Adrenal gland (tissue), 12 donors: Measurements from ENCODE around the gene HABP4. TPM values are rescaled to one million over a fixed set of nuclear protein-coding genes. Genes with fewer than 3 reads are reported as not detected.

ENCODE experiments used
- DNase-seq, 7 donors: peaks; one replicate each; pipeline ENCODE4 v3.0.0-alpha.2; 2019 to 2020
- H3K27ac ChIP-seq, 5 donors: fragments of 200-600 bp; sonication (generic) in 4 of 5; 1 replicate in 3 of 5; 2 replicates in 2 of 5; pipeline versions ENCODE4 v1.5.1 to v1.8.0; 2016 to 2020; ENCODE audit warnings: mild to moderate bottlenecking in 1 of 5
- H3K27me3 ChIP-seq: fragments of 200-600 bp; 2 replicates; pipeline ENCODE4 v1.8.0; 2021
- H3K36me3 ChIP-seq, 2 donors: fragments of 200-600 bp; replicated peaks in 1 of 2; 1 replicate in 1 of 2; 2 replicates in 1 of 2; pipeline versions ENCODE4 v1.5.1 to v1.8.0; 2018 to 2022
- H3K4me1 ChIP-seq, 2 donors: fragments of 200-600 bp; replicated peaks in 1 of 2; 1 replicate in 1 of 2; 2 replicates in 1 of 2; pipeline versions ENCODE4 v1.5.1 to v1.8.0; 2018 to 2021
- H3K4me3 ChIP-seq, 4 donors: fragments of 200-600 bp; sonication (generic) in 3 of 4; one replicate each; pipeline ENCODE4 v1.5.1; 2016 to 2018
- H3K9me3 ChIP-seq, 3 donors: fragments of 200-600 bp; sonication (generic) in 1 of 3; replicated peaks in 1 of 3; 1 replicate in 2 of 3; 2 replicates in 1 of 3; pipeline versions ENCODE4 v1.5.1 to v1.8.0; 2016 to 2021
- POLR2A ChIP-seq, 2 donors: fragments of 450-650 bp; IDR thresholded peaks; one replicate each; pipeline ENCODE4 v1.6.1; 2017; ENCODE audit warnings: antibody characterized with exemption in 2 of 2, mild to moderate bottlenecking in 2 of 2, moderate library complexity in 1 of 2
- WGBS, 4 donors: extraction: QIAGEN DNeasy Blood & Tissue Kit in 2 of 4; methylation state at CpG; one replicate each; pipeline versions ENCODE4 v1.1.5 to v1.1.7; 2013 to 2017; 5-methylcytosine and 5-hydroxymethylcytosine counted together
- intact Hi-C, 2 donors: fragments of 100-400 bp; cut with DNase I; formaldehyde crosslinking; loops; one replicate each; pipeline versions ENCODE4 v1.14.1 to v1.15.0; 2022 to 2023
- polyA plus RNA-seq, 3 donors: library from polyadenylated mRNA; stranded (reverse); fragments of 200-250 nt in 2 of 3; fragments of 350-450 nt in 1 of 3; fragmentation: Illumina TruSeq in 1 of 3; extraction: RNeasy Lipid Tissue Mini Kit (QIAGEN cat#74804) in 1 of 3; gene quantifications; one replicate each; pipeline ENCODE4 v1.2.3, GENCODE V29; 2013 to 2014
- total RNA-seq, 9 donors: library from RNA; depleted of rRNA in 4 of 9; stranded (reverse); fragments of >200 nt in 4 of 9; fragments of 120-200 nt in 1 of 9; fragmentation: NEBNext Ultra II Directional in 1 of 9; extraction: Animal tissue kit (Norgen Biotek cat#: 25700) in 1 of 9; gene quantifications; one replicate each; pipeline versions ENCODE4 v1.1.0 to v1.2.4, GENCODE V29; 2013 to 2023
- TF ChIP-seq, protein P1 (sequence below), 6 experiments: fragments of 450-650 bp in 4 of 6; fragments of 200-600 bp in 2 of 6; sonication (generic) in 1 of 6; IDR thresholded peaks; 1 replicate in 5 of 6; 2 replicates in 1 of 6; pipeline versions ENCODE4 v1.5.1 to v1.8.0; 2016 to 2021; ENCODE audit warnings: antibody characterized with exemption in 6 of 6, mild to moderate bottlenecking in 2 of 6, moderate library complexity in 1 of 6
- donor health status: healthy with polysubstance abuse.
- donor health status: Bipolar disorder and iron deficiency.
- donor health status: DM: yes; HTN: yes; CAD: no.
- donor health status: DM: no; HTN: no; CAD: no.
- donor health status: DM: no; HTN: no; CAD: no.
- donor health status: DM: yes; HTN: yes; CAD: no.

The HABP4 gene
- total and polyA plus RNA-seq, 12 donors, result 4.8 to 22.4 (median 10.0) TPM

DNA sequence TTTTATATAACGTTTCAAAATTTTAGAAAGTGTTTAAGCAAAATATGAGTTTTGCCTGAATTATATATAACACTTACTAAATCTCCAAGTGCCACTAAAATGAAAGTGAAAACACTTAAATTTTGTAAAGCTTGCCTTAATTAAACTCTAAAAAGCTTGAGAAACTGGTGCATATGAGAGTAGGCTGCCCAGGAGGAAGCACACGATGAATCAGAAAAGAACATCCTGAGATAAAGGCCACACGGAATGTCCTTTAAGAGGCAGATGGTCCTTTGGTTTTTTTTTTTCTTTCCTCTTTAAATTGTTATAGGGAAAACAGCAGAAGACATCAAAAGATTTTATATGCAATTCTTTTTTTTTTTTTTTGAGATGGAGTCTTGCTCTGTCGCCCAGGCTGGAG, 60.3 kb downstream of the HABP4 start:
- Histone ChIP-seq H3K27me3 (no peaks in the 10 kb centered on the region), H3K4me3 (no peak overlapping the region), H3K9me3 (no peaks in the 10 kb centered on the region), H3K27ac (no peak overlapping the region), H3K4me1 (peaks cover 0 to 5% of the 10 kb centered on the region in 2 donors), H3K36me3 (no peaks in the 10 kb centered on the region)
- WGBS, 4 donors, result 55 to 66% (median 60%) methylated on average over 4 of the region's 4 CpGs
- TF ChIP-seq, protein P1, sequence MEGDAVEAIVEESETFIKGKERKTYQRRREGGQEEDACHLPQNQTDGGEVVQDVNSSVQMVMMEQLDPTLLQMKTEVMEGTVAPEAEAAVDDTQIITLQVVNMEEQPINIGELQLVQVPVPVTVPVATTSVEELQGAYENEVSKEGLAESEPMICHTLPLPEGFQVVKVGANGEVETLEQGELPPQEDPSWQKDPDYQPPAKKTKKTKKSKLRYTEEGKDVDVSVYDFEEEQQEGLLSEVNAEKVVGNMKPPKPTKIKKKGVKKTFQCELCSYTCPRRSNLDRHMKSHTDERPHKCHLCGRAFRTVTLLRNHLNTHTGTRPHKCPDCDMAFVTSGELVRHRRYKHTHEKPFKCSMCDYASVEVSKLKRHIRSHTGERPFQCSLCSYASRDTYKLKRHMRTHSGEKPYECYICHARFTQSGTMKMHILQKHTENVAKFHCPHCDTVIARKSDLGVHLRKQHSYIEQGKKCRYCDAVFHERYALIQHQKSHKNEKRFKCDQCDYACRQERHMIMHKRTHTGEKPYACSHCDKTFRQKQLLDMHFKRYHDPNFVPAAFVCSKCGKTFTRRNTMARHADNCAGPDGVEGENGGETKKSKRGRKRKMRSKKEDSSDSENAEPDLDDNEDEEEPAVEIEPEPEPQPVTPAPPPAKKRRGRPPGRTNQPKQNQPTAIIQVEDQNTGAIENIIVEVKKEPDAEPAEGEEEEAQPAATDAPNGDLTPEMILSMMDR (IDR thresholded peaks at IDR 0.05), result no peak
- no peak for TF ChIP-seq POLR2A (IDR thresholded peaks at IDR 0.05)
- intact Hi-C loops, result no loop called here
- no peak for DNase-seq

DNA sequence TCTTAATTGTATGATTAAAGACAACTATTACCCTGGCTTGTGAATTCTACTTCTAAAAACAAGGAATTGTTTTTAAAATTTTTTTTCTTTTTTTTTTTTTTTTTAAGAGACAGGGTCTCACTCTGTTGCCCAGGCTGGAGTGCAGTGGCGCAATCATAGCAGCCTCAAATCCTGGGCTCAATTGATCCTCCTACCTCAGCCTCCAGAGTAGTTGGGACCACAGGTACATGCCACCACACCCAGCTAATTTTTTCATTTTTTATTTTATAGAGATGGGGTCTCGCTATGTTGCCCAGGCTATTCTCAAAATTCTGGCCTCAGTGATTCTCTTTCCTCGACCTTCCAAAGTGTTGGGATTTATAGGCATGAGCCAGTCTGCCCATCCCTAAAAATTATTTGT, 62.3 kb downstream of the HABP4 start:
- Histone ChIP-seq H3K4me1 (peaks cover 0 to 5% of the 10 kb centered on the region in 2 donors), H3K36me3 (no peaks in the 10 kb centered on the region), H3K27ac (no peak overlapping the region), H3K9me3 (no peaks in the 10 kb centered on the region), H3K27me3 (no peaks in the 10 kb centered on the region), H3K4me3 (no peak overlapping the region)
- DNase-seq, result no peak
- 94 to 96% (median 96%) methylated on average over 3 of the region's 3 CpGs for WGBS, 4 donors
- TF ChIP-seq, protein P1 (IDR thresholded peaks at IDR 0.05), result no peak
- no peak for TF ChIP-seq POLR2A (IDR thresholded peaks at IDR 0.05)
- intact Hi-C loops, result no loop called here

DNA sequence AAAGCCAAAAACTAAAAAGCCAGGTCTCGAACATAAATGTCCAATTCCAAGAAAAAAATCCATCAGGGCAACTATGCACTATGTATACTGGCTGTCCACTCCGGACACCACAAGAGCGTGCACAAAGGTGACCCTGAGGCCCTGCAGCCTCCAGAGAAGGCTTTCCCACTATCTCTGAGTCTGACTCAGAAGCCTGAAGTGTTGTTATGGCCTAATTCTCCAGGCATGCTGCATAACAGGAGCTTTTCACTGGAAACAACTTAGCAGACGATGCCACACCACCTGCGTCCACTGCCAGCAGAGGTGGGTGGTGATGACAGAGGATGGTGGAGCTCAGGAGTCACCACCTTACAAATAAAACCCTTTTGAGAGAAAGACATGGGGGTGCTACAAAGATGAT, 63.7 kb downstream of the HABP4 start:
- TF ChIP-seq, protein P1 (IDR thresholded peaks at IDR 0.05), result no peak
- no peak for TF ChIP-seq POLR2A (IDR thresholded peaks at IDR 0.05)
- H3K36me3 ChIP-seq, result no peaks in the 10 kb centered on the region
- H3K27ac ChIP-seq, result peak overlapping the region in 2 of 5 donors; percentile 26 to 44
- no peak overlapping the region for H3K4me3 ChIP-seq
- DNase-seq, result no peak
- H3K27me3 ChIP-seq, result no peaks in the 10 kb centered on the region
- WGBS, 4 donors, result 91 to 93% (median 91%) methylated on average over 5 of the region's 5 CpGs
- no peaks in the 10 kb centered on the region for H3K9me3 ChIP-seq
- peaks cover 0 to 5% of the 10 kb centered on the region in 2 donors for H3K4me1 ChIP-seq
- intact Hi-C loops, result no loop called here

DNA sequence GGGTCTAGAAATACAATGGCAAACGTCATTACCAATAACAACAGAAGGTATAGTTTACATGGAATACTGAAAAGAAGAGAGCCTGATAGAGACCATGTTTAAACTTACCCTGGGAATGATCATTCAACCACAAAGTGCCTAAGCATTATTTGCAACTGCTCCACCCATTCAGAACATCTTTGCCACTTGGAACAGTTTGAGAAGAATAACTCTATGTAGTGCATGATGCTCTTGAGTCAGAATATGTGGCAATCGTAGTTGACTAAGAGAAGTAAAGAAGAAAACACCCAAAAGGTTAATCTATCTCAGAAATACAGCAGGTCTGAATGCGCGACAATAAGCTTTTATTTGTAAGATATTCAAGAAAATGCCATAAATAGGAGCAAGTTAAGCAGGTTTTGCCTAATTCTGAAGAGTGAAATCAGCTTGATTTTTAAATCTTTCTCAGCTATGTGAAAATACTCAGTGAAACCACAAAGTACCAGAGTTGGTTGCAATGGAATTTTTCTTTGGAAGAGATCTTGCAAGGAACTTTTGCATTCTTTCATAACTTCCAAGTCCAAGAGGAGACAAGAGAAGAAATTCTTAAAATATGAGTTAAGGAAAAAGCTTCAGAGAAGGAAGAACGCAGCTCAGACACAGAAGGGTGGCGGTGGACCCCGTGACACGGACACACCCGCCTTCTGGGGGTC, 64.3 kb downstream of the HABP4 start:
- no peak overlapping the region for H3K4me3 ChIP-seq
- no peaks in the 10 kb centered on the region for H3K36me3 ChIP-seq
- WGBS, 4 donors, result 77 to 83% (median 80%) methylated on average over 9 of the region's 9 CpGs
- peak overlapping the region in 2 of 5 donors; percentile 52 to 72 for H3K27ac ChIP-seq
- no peaks in the 10 kb centered on the region for H3K27me3 ChIP-seq
- intact Hi-C loops, result no loop called here
- DNase-seq, result no peak
- no peaks in the 10 kb centered on the region for H3K9me3 ChIP-seq
- TF ChIP-seq POLR2A (IDR thresholded peaks at IDR 0.05), result no peak
- TF ChIP-seq, protein P1 (IDR thresholded peaks at IDR 0.05), result no peak
- H3K4me1 ChIP-seq, result peaks cover 0 to 5% of the 10 kb centered on the region in 2 donors
